Peyer's patch (tissue), 4 donors: ENCODE results near the gene KRT77.

ENCODE experiments used
- CTCF ChIP-seq, 6 experiments: fragments of 450-650 bp in 4 of 6; fragments of 200-600 bp in 2 of 6; sonication (generic) in 1 of 6; IDR thresholded peaks; one replicate each; pipeline ENCODE4 v1.5.1; 2017 to 2019; ENCODE audit warnings: antibody characterized with exemption in 6 of 6, mild to moderate bottlenecking in 3 of 6, moderate library complexity in 1 of 6
- POLR2A ChIP-seq, 2 donors: fragments of 450-650 bp; IDR thresholded peaks; one replicate each; pipeline ENCODE4 v1.5.1; 2017; ENCODE audit warnings: antibody characterized with exemption in 2 of 2, mild to moderate bottlenecking in 2 of 2, moderate library complexity in 2 of 2

- TF ChIP-seq CTCF (IDR thresholded peaks at IDR 0.05) (no peak), POLR2A (IDR thresholded peaks at IDR 0.05) (no peak)
These were observed 4.0 kb downstream of the KRT77 start for GRCh38 chr12:52699373-52699772.
